K562 (cell line): ENCODE data around the gene CITED1.

Experiments used
- EP300 ChIP-seq: IDR thresholded peaks from 2 replicates; pipeline ENCODE4 v1.6.1; 2012; ENCODE audit warnings: low read length, improper control_type of control experiment
- FOXP1 ChIP-seq: sonication (generic); formaldehyde crosslinking; IDR thresholded peaks from 2 replicates; pipeline ENCODE4 v1.8.0; 2022; ENCODE audit warnings: mild to moderate bottlenecking, missing genetic modification reagents
- MYBL2 ChIP-seq, 2 experiments: fragments of 450-650 bp in 1 of 2; sonication (generic) in 1 of 2; formaldehyde crosslinking in 1 of 2; IDR thresholded peaks; 2 replicates each; pipeline versions ENCODE4 v1.6.1 to v1.8.1; 2017 to 2022; ENCODE audit warnings: borderline replicate concordance in 1 of 2, inconsistent platforms in 1 of 2, low read depth in 1 of 2, mild to moderate bottlenecking in 1 of 2, missing genetic modification reagents in 1 of 2, moderate library complexity in 1 of 2
- POLR2A ChIP-seq: fragments of 450-650 bp; conservative IDR thresholded peaks from 2 replicates; pipeline ENCODE4 v1.6.1; 2016
- POLR2AphosphoS5 ChIP-seq: IDR thresholded peaks from 2 replicates; pipeline ENCODE4 v1.6.1; 2011; ENCODE audit warnings: mild to moderate bottlenecking, low read depth, low read length, moderate library complexity; ENCODE audit not compliant: control insufficient read depth, insufficient read depth
- SRF ChIP-seq, 2 experiments: fragments of 250-450, 450-650 bp in 1 of 2; sonication (Bioruptor Pico) in 1 of 2; sonication (generic) in 1 of 2; formaldehyde crosslinking; IDR thresholded peaks; 2 replicates each; pipeline versions ENCODE4 v1.5.0 to v1.5.1; 2020 to 2022; ENCODE audit warnings: mild to moderate bottlenecking in 1 of 2, missing genetic modification reagents in 1 of 2
- TAF1 ChIP-seq: IDR thresholded peaks from 2 replicates; pipeline ENCODE4 v1.6.1; 2011; ENCODE audit warnings: mild to moderate bottlenecking, low read length, moderate library complexity; ENCODE audit not compliant: insufficient read depth, control insufficient read depth, severe bottlenecking; ENCODE audit errors: extremely low read depth
- ZFP36 ChIP-seq: fragments of 150-350 bp; IDR thresholded peaks from 2 replicates; pipeline ENCODE4 v1.6.1; 2018; ENCODE audit warnings: low read length, low read depth; ENCODE audit not compliant: partially characterized antibody
- ZNF354B ChIP-seq: fragments of 250-450 bp; sonication (Bioruptor Pico); IDR thresholded peaks from 2 replicates; pipeline ENCODE4 v1.4.0; 2020
- TF ChIP-seq, protein P1 (sequence below): fragments of 450-650 bp; conservative IDR thresholded peaks from 2 replicates; pipeline ENCODE4 v1.6.1; 2016; ENCODE audit warnings: missing genetic modification characterization, low read depth, mild to moderate bottlenecking, control low read depth, missing compliant biosample characterization
- TF ChIP-seq, protein P2 (sequence below): fragments of 250-450 bp; sonication (Bioruptor Pico); IDR thresholded peaks from 2 replicates; pipeline ENCODE4 v1.4.0; 2020; ENCODE audit warnings: mild to moderate bottlenecking, moderate library complexity
- TF ChIP-seq, protein P3 (sequence below): fragments of 450-650 bp; IDR thresholded peaks from 2 replicates; pipeline ENCODE4 v1.6.1; 2018; ENCODE audit not compliant: partially characterized antibody
- TF ChIP-seq, protein P4 (sequence below), 2 experiments: fragments of 450-650 bp; IDR thresholded peaks; 2 replicates each; pipeline ENCODE4 v1.6.1; 2016; ENCODE audit warnings: mild to moderate bottlenecking in 2 of 2, borderline replicate concordance in 1 of 2, low read depth in 1 of 2, moderate library complexity in 1 of 2

DNA sequence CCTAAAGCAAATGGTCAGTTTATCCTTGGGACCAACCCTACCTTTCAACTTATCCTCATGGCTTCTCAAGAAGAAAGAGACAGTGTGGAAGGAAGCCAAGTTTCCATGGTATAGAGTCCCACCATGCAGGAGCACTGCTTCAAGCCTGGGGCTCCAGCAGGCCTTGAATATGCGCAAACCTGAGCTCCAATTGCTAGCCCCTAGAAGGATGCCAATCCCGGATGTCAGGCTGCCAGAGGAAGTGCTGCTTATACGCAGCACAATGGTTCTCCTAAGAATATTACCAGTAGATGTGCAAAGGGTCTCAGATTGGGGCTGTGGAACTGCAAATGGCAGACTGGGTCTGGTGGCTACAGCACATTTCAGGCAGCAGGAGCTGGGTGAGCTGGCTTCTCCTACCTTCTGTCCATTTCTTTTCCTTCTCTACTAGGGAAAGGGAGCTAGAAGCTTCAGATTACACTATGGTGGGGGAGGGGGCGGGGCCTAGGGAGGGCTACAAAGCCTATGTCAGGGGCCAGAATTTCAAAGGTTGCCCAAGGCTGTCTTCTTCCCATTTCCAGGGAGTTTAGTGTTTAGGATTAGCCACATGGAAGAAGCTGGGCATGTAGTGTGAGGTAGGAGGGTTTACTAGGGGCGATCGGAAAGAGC is 40.7 kb upstream of the CITED1 start:
- TF ChIP-seq POLR2AphosphoS5 (no peak), EP300 (no peak), POLR2A (no peak), ZFP36 (no peak), FOXP1 (CRISPR knock-in tag) (no peak), TAF1 (no peak), MYBL2 (IDR thresholded peaks at IDR 0.05; ENCODE audit: low read depth) (no peak), MYBL2 (CRISPR knock-in tag; IDR thresholded peaks at IDR 0.05; ENCODE audit: borderline replicate concordance) (no peak), ZNF354B (CRISPR knock-in tag) (no peak), SRF (CRISPR knock-in tag; IDR thresholded peaks at IDR 0.05) (no peak)
- TF ChIP-seq, protein P1, sequence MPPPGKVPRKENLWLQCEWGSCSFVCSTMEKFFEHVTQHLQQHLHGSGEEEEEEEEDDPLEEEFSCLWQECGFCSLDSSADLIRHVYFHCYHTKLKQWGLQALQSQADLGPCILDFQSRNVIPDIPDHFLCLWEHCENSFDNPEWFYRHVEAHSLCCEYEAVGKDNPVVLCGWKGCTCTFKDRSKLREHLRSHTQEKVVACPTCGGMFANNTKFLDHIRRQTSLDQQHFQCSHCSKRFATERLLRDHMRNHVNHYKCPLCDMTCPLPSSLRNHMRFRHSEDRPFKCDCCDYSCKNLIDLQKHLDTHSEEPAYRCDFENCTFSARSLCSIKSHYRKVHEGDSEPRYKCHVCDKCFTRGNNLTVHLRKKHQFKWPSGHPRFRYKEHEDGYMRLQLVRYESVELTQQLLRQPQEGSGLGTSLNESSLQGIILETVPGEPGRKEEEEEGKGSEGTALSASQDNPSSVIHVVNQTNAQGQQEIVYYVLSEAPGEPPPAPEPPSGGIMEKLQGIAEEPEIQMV = no peak
- TF ChIP-seq, protein P2, sequence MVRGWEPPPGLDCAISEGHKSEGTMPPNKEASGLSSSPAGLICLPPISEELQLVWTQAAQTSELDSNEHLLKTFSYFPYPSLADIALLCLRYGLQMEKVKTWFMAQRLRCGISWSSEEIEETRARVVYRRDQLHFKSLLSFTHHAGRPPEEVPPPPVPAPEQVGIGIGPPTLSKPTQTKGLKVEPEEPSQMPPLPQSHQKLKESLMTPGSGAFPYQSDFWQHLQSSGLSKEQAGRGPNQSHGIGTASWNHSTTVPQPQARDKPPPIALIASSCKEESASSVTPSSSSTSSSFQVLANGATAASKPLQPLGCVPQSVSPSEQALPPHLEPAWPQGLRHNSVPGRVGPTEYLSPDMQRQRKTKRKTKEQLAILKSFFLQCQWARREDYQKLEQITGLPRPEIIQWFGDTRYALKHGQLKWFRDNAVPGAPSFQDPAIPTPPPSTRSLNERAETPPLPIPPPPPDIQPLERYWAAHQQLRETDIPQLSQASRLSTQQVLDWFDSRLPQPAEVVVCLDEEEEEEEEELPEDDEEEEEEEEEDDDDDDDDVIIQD (CRISPR knock-in tag) = no peak
- TF ChIP-seq, protein P3, sequence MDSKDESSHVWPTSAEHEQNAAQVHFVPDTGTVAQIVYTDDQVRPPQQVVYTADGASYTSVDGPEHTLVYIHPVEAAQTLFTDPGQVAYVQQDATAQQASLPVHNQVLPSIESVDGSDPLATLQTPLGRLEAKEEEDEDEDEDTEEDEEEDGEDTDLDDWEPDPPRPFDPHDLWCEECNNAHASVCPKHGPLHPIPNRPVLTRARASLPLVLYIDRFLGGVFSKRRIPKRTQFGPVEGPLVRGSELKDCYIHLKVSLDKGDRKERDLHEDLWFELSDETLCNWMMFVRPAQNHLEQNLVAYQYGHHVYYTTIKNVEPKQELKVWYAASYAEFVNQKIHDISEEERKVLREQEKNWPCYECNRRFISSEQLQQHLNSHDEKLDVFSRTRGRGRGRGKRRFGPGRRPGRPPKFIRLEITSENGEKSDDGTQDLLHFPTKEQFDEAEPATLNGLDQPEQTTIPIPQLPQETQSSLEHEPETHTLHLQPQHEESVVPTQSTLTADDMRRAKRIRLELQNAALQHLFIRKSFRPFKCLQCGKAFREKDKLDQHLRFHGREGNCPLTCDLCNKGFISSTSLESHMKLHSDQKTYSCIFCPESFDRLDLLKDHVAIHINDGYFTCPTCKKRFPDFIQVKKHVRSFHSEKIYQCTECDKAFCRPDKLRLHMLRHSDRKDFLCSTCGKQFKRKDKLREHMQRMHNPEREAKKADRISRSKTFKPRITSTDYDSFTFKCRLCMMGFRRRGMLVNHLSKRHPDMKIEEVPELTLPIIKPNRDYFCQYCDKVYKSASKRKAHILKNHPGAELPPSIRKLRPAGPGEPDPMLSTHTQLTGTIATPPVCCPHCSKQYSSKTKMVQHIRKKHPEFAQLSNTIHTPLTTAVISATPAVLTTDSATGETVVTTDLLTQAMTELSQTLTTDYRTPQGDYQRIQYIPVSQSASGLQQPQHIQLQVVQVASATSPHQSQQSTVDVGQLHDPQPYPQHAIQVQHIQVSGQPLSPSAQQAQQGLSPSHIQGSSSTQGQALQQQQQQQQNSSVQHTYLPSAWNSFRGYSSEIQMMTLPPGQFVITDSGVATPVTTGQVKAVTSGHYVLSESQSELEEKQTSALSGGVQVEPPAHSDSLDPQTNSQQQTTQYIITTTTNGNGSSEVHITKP = no peak
- TF ChIP-seq, protein P4, sequence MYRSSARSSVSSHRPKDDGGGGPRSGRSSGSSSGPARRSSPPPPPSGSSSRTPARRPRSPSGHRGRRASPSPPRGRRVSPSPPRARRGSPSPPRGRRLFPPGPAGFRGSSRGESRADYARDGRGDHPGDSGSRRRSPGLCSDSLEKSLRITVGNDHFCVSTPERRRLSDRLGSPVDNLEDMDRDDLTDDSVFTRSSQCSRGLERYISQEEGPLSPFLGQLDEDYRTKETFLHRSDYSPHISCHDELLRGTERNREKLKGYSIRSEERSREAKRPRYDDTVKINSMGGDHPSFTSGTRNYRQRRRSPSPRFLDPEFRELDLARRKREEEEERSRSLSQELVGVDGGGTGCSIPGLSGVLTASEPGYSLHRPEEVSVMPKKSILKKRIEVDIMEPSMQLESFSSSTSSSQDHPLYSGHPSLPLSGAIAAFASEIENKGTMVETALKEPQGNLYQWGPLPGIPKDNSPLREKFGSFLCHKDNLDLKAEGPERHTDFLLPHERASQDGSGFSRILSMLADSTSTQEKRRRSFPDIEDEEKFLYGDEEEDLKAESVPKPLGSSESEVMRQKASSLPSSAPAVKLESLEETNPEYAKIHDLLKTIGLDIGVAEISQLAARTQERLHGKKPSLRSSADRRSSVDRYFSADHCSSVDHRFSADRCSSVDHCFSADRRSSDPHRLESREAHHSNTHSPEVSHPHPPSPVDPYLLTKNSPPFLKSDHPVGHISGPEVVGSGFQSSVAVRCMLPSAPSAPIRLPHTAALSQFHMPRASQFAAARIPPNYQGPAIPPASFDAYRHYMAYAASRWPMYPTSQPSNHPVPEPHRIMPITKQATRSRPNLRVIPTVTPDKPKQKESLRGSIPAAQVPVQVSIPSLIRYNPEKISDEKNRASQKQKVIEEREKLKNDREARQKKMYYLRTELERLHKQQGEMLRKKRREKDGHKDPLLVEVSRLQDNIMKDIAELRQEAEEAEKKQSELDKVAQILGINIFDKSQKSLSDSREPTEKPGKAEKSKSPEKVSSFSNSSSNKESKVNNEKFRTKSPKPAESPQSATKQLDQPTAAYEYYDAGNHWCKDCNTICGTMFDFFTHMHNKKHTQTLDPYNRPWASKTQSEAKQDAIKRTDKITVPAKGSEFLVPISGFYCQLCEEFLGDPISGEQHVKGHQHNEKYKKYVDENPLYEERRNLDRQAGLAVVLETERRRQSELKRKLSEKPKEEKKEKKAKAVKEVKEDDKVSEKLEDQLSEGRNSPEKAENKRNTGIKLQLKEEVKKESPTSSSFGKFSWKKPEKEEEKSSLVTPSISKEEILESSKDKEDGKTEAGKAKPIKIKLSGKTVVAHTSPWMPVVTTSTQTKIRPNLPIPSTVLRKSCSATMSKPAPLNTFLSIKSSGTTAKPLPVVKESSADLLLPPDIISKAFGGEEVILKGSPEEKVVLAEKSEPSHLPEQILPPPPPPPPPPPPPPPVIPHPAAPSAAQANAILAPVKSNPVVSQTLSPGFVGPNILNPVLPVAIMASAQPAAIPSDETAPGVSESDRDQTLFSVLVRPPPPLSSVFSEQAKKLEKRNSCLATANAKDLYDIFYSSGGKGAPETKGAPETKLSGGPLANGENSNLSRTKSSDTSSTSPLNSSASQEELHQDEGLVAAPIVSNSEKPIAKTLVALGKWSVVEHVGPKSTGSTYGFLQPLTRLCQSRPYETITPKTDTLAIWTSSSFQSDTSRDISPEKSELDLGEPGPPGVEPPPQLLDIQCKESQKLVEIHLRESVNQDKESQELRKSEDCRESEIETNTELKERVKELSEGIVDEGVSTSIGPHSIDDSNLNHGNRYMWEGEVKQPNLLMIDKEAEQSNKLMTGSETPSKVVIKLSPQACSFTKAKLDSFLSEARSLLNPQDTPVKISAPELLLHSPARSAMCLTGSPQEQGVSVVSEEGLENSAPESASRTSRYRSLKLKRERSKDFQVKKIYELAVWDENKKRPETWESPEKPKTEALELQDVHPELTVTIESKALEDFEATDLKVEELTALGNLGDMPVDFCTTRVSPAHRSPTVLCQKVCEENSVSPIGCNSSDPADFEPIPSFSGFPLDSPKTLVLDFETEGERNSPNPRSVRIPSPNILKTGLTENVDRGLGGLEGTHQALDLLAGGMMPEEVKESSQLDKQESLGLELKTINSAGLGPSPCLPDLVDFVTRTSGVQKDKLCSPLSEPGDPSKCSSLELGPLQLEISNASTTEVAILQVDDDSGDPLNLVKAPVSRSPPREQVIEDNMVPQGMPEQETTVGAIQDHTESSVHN (IDR thresholded peaks at IDR 0.05; ENCODE audit: borderline replicate concordance in 1 of 2, low read depth in 1 of 2) = no peak
